Activated T-cell treated with anti-CD3 and anti-CD28 coated beads for 4 hours (primary cell): ENCODE data around the gene ENPP6.

Experiments
- DNase-seq: peaks from one replicate; pipeline ENCODE4 v3.0.0-alpha.2; 2020

Gene ENPP6

GRCh38 chr4:184046148-184046547, 171.5 kb downstream of the ENPP6 start:
- DNase-seq = no peak

DNA sequence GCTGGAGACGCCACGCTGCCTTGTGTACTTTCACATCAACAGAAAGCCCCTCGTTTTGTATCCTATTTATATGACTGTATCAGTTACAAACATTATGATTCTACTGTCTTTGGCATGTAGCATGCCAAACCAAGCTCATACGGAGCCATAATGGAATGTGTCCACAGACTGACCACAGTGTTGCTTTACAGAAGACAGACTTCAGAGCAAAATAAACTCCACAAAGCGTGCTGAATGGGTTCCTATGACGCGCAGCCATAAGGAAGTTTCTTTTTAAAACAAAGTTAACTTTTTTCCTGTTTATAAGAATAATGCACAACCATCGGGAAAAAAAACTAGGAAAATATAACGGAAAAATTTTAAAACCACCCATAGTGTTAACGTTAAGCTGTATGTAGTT, 176.5 kb downstream of the ENPP6 start:
- no peak for DNase-seq

DNA sequence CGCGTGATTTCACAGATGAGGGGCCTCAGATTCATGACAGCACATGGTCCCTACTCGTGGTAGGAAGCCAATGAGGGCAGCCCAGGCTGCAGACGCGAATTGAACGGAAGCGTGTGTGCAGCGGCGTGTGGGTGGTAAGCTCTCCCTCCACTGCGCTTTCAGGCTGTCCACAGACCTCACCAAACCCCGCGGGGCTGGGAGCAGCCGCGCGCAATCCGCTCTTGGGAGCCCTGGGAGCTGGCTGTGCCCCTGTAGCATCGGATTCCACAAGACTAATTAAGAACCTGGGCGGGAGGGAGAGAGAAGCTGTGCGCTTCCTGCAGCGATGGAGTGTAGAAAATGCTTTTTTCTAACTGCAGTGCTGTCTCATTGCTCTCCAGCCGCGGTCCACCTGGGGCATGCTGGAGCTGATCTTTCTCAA, 177.7 kb downstream of the ENPP6 start:
- no peak for DNase-seq
